GM18502 (cell line): Measurements from ENCODE around the gene LRCH1.
"Not testable (repeated sequence)": the region's sequence is repeated elsewhere in the genome, so short reads cannot be mapped to it uniquely, and the experiment has no call there.

Experiments used
- ATAC-seq: cut with Tn5 transposase; IDR thresholded peaks from one replicate; pipeline ENCODE4 v1.9.1; 2021; ENCODE audit warnings: mild to moderate bottlenecking; ENCODE audit not compliant: unreplicated experiment, poor library complexity

LRCH1 gene

GRCh38 chr13:46552889-46553520 lies at the start of gene LRCH1:
TSS of gene LRCH1 (plus strand) at chr13:46553170. CDS start at chr13:46553397, 227 bp downstream.
- peak; percentile 62 for ATAC-seq

- no peak for ATAC-seq
These were observed 48.9 kb upstream of the LRCH1 start for GRCh38 chr13:46504036-46504435.

GRCh38 chr13:46507981-46508380 lies 45.0 kb upstream of the LRCH1 start:
- ATAC-seq: no peak

GRCh38 chr13:46509981-46510380 lies 43.0 kb upstream of the LRCH1 start:
- no peak for ATAC-seq

GRCh38 chr13:46515803-46516202 lies 37.2 kb upstream of the LRCH1 start:
- ATAC-seq: no peak

GRCh38 chr13:46516599-46517338 lies 36.2 kb upstream of the LRCH1 start:
- ATAC-seq: no peak

GRCh38 chr13:46517748-46518147 lies 35.2 kb upstream of the LRCH1 start:
- ATAC-seq: not testable (repeated sequence)

- ATAC-seq: no peak
These were observed 33.8 kb upstream of the LRCH1 start for GRCh38 chr13:46519182-46519581.

GRCh38 chr13:46520166-46520565 lies 32.8 kb upstream of the LRCH1 start:
- ATAC-seq: no peak

GRCh38 chr13:46521486-46521885 lies 31.5 kb upstream of the LRCH1 start:
- no peak for ATAC-seq

GRCh38 chr13:46521921-46522747 lies 30.8 kb upstream of the LRCH1 start:
- ATAC-seq: no peak

GRCh38 chr13:46522748-46523030 lies 30.3 kb upstream of the LRCH1 start:
- no peak for ATAC-seq

GRCh38 chr13:46523972-46524752 lies 28.8 kb upstream of the LRCH1 start:
- no peak for ATAC-seq

- ATAC-seq: no peak
These were observed 26.8 kb upstream of the LRCH1 start for GRCh38 chr13:46526100-46526735.

GRCh38 chr13:46526740-46527139 lies 26.2 kb upstream of the LRCH1 start:
- no peak for ATAC-seq

- ATAC-seq: no peak
These were observed 25.7 kb upstream of the LRCH1 start for GRCh38 chr13:46527237-46527636.

- peak; percentile 55 for ATAC-seq
These were observed 23.6 kb upstream of the LRCH1 start for GRCh38 chr13:46529216-46529919.

GRCh38 chr13:46530084-46530935 lies 22.7 kb upstream of the LRCH1 start:
- no peak for ATAC-seq

- no peak for ATAC-seq
These were observed 21.0 kb upstream of the LRCH1 start for GRCh38 chr13:46531953-46532352.
